Stimulated activated effector memory CD8-positive, alpha-beta T cell treated with anti-CD3 and anti-CD28 coated beads, Interleukin-12 subunit alpha, Interleukin-12 subunit beta, amount 100 ng/mL, for 72 hours (primary cell): ENCODE results near the gene GPR107.

Source experiments
- ATAC-seq: fragments of 150-1000 bp; cut with Tn5 transposase; 2 replicates; pipeline ENCODE4 v1.10.0; 2021
- DNase-seq, 2 donors: peaks; one replicate each; pipeline ENCODE4 v3.0.0; 2021 to 2022; ENCODE audit warnings: low spot score in 2 of 2
- H3K27ac Mint-ChIP-seq: one replicate; pipeline ENCODE4 v1.8.0; 2022; ENCODE audit warnings: mild to moderate bottlenecking, mixed read lengths
- H3K36me3 Mint-ChIP-seq: one replicate; pipeline ENCODE4 v1.8.0; 2022; ENCODE audit warnings: mild to moderate bottlenecking, mixed read lengths
- H3K4me1 Mint-ChIP-seq: one replicate; pipeline ENCODE4 v1.8.0; 2022; ENCODE audit warnings: mixed read lengths
- H3K4me3 Mint-ChIP-seq: one replicate; pipeline ENCODE4 v1.8.0; 2022; ENCODE audit warnings: mild to moderate bottlenecking, mixed read lengths
- H3K9me3 Mint-ChIP-seq: one replicate; pipeline ENCODE4 v1.8.0; 2022; ENCODE audit warnings: mixed read lengths

GPR107 gene

DNA sequence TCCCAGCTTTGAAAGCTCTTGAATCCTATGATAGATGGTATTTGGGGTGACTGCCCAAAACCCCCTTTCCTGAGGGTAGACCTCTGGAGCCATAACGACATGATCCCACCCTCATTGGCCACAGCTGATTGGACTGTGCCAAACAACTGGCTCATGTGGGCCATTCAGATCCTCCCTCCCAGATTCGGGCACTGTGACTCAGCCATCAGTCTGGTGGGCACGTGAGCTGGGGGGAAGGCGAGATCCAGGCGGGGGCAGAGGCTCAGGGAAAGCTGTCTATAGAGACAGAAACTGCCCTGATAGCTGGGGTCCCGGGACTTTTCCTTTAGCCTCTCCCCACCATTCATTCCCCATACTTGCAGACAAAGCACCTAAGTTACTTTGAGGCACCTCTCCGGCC, 103.4 kb downstream of the GPR107 start:
- no peaks in the 10 kb centered on the region for H3K36me3 Mint-ChIP-seq
- no peak overlapping the region for H3K4me3 Mint-ChIP-seq
- H3K9me3 Mint-ChIP-seq = no peaks in the 10 kb centered on the region
- H3K4me1 Mint-ChIP-seq = peaks cover 5% of the 10 kb centered on the region
- no peak for DNase-seq
- no peak for ATAC-seq
- H3K27ac Mint-ChIP-seq = no peak overlapping the region

DNA sequence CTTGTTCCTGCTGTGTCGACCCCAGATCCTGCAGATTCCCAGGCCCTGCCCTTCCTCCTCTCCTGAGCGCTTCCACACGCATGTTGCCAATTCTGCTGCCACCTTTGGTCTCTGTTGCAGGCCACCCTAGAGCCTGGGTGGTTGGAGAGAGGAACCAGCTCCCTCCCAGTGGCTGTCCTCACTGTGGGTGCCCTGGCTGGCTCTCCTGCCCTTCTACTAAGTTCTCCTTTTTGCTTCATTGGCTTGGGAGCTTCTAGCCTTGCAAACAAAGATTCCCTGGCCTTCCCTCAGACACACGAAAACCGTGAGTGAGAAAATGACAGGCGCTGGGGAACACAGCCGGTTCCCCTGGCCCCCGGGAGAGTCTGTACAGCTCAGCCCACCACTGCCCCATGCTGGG, 104.3 kb downstream of the GPR107 start:
- Mint-ChIP-seq H3K4me1 (peaks cover 5% of the 10 kb centered on the region), H3K36me3 (no peaks in the 10 kb centered on the region), H3K4me3 (no peak overlapping the region), H3K27ac (no peak overlapping the region), H3K9me3 (no peaks in the 10 kb centered on the region)
- no peak for ATAC-seq
- DNase-seq = no peak

DNA sequence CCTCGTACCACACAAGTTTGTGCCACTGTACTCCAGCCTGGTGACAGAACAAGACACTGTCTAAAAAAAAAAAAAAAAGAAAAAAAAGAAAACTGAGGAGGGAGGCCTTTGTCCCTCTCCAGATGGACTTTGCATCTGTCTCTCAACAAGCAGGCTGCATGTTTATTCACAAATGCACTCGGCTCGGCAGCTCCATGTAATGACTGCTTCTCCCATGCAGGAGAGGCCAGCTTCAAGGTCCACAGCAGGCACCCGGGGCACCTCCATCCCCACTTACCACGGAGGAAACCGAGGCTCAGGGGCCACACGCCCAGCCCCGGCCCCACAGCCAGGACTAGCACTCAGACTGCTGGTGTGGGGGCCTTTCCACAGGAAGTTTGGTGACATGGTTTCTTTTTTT, 105.4 kb downstream of the GPR107 start:
- H3K36me3 Mint-ChIP-seq = no peaks in the 10 kb centered on the region
- ATAC-seq (no peak), DNase-seq (no peak)
- no peaks in the 10 kb centered on the region for H3K9me3 Mint-ChIP-seq
- H3K4me3 Mint-ChIP-seq = no peak overlapping the region
- H3K4me1 Mint-ChIP-seq = peaks cover 5% of the 10 kb centered on the region
- H3K27ac Mint-ChIP-seq = no peak overlapping the region

DNA sequence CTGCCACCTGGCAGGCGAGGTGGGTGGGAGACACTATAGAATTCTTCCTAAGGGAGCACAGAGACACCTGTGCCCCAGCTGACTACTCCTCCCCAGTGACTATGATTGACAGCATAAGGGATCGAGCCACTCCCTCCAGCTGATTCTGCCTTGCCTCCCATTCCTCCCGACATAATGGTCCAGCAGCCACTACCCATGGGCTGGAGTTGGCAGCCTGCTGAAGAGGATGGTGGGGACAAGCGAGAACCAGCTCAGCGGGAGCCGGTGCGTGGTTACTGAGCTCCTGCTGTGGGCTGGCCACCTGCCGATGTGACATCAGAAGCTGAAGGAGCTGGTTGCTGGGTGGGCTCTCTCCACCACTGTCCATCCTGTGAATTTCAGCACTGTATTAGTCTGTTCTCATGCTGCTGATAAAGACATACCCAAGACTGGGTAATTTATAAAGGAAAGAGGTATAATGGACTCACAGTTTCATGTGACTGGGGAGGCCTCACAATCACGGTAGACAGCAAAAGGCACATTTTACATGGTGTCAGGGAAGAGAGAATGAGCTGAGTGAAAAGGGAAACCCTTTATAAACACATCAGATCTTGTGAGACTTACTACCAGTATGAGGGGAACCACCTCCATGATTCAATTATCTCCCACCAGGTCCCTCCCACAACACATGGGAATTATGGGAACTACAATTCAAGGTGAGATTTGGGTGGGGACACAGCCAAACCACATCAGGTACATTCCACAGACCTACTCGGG, 106.4 kb downstream of the GPR107 start:
- H3K27ac Mint-ChIP-seq = no peak overlapping the region
- peaks cover 5% of the 10 kb centered on the region for H3K4me1 Mint-ChIP-seq
- no peak overlapping the region for H3K4me3 Mint-ChIP-seq

DNA sequence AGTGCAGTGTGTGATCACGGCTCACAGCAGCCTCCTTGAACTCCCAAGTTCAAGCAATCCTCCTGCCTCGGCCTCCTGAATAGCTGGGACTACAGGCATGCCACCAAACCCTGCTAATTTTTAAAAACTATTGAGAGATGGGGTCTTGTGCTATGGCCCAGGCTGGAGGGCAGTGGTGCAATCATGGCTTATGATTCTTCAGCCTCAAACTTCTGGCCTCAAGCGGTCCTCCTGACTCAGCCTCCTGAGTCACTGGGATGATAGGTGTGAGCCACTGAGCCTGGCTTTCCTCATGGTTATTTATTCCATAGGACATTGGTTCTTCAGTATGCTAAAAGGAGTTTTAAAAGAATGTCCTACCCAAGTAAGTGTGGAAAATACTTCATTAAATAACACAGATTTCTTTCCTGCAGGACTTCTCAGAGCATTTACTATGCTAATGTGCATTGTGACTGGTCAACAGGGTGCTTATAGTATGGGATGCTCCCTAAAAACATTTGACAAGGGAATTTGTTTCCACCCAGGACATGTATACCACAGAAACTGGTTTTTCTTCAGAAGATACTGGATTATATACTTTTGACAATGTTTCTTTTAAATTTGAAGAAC, 107.3 kb downstream of the GPR107 start:
- Mint-ChIP-seq H3K4me1 (peaks cover 5% of the 10 kb centered on the region), H3K27ac (no peak overlapping the region), H3K36me3 (no peaks in the 10 kb centered on the region), H3K4me3 (no peak overlapping the region), H3K9me3 (no peaks in the 10 kb centered on the region)
- no peak for ATAC-seq
- no peak for DNase-seq

More for the DNA sequence above, 106.4 kb downstream of the GPR107 start:
- Mint-ChIP-seq H3K9me3 (no peaks in the 10 kb centered on the region), H3K36me3 (no peaks in the 10 kb centered on the region)
- ATAC-seq = no peak
- no peak for DNase-seq

DNA sequence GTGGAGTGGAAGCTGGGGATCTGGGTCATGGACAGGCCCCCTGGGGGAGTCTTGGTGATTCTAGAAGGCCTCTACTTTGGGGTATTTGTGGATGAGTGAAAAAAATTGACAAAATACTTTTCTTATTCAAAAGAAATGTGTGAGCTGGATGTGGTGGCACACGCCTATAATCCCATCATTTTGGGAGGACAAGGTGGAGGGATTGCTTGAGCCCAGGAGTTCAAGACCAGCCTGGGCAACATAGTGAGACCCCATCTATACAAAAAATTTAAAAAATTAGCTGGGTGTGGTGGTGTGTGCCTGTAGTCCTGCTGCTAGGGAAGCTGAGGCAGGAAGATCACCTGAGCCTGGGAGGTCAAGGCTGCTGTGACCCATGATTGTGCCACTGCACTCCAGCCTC, 111.9 kb downstream of the GPR107 start:
- no peak overlapping the region for H3K27ac Mint-ChIP-seq

DNA sequence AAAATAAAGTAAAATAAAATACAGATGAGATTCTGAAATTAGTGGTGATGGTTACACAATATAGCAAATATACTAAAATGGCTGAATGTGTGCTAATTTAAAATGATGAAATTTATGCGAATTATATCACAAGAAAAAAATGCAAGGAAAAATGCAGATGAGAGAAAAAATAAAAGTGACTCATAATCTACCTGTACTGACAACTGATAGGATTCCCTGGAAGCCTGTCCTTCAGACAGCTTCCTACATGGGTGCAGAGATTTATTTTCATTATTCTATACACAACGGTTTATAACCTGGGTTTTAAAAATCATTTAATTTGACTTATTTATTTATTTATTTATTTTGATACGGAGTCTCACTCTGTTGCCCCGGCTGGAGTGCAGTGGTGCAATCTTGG, 112.7 kb downstream of the GPR107 start:
- H3K36me3 Mint-ChIP-seq = peaks cover 5% of the 10 kb centered on the region
- H3K27ac Mint-ChIP-seq = no peak overlapping the region
- H3K9me3 Mint-ChIP-seq = no peaks in the 10 kb centered on the region
- DNase-seq = no peak
- no peak for ATAC-seq
- H3K4me1 Mint-ChIP-seq = peaks cover 35% of the 10 kb centered on the region
- H3K4me3 Mint-ChIP-seq = no peak overlapping the region

More for the DNA sequence above, 111.9 kb downstream of the GPR107 start:
- Mint-ChIP-seq H3K9me3 (no peaks in the 10 kb centered on the region), H3K4me3 (no peak overlapping the region), H3K4me1 (peaks cover 27% of the 10 kb centered on the region), H3K36me3 (no peaks in the 10 kb centered on the region)
- ATAC-seq (no peak), DNase-seq (no peak)

DNA sequence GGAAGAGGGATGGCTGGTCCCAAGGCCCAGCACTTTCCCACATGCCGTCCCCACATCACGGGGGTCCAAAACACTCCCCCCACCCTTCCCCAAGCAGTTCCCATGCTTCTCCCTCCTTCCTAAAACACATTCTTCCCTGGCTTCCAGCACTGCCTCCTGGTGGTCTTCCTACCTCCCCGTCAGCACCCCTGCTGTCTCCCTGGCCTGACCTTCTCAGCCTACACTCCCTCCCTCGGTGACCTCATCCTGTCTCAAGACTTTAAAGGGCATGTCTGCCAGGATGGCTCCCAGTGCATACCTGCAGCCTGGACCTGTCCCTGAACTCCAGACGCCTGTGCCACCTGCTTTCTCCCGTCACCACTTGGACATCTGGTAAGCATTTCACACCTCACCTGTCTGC, 114.2 kb downstream of the GPR107 start:
- no peak for ATAC-seq
- Mint-ChIP-seq H3K9me3 (no peaks in the 10 kb centered on the region), H3K4me1 (peaks cover 36% of the 10 kb centered on the region), H3K27ac (peak overlapping the region; percentile 72), H3K4me3 (no peak overlapping the region), H3K36me3 (peaks cover 6% of the 10 kb centered on the region)
- DNase-seq = no peak

DNA sequence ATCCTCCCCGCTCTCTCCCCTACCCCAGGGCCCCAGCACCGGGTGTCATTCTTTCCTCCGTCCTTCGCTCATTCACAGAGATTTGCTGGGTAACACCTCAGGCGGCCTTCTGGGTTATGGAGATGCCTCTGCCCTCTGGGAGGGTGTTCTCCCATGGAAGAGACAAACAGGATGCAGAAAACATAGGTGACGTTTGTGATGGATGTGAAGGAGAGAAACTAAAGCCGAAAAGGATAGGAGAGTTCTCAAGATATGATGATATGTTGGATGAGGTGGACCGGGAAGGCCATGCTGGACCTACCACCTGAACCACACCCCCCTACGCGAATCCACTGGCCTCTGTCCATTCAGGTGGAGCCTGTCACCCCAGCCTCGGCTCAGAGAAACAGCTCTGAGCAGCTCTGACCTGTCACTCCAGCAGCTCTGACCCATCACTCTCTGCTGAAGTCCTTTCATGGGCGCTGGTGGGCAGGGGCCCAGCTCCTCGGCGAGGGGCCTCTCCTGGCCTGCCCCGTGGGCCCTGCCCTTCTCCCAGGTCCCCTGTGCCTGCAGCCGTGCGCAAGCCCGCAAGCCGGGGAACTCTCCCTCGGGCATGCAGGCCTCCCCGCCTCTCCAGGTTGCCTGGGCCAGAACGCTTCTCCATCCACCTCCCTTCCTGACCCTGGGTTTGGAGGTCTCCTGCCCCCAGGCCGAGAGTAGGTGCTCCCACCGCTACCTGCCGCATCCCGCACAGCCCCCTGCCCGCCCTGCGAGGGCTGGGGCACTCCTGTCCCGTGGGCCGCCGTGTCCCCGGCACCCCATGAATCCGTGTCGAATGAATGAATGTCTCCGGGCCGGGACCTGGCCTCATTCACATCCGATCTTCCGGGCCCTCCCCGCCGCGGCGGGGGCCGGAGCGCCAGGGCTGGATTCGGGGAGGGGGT, 117.8 kb downstream of the GPR107 start:
- ATAC-seq (peak; percentile 1), DNase-seq (no peak)
- Mint-ChIP-seq H3K27ac (peak overlapping the region; percentile 7), H3K36me3 (peaks cover 19% of the 10 kb centered on the region), H3K4me3 (peak overlapping the region; percentile 47), H3K4me1 (peaks cover 51% of the 10 kb centered on the region), H3K9me3 (no peaks in the 10 kb centered on the region)

DNA sequence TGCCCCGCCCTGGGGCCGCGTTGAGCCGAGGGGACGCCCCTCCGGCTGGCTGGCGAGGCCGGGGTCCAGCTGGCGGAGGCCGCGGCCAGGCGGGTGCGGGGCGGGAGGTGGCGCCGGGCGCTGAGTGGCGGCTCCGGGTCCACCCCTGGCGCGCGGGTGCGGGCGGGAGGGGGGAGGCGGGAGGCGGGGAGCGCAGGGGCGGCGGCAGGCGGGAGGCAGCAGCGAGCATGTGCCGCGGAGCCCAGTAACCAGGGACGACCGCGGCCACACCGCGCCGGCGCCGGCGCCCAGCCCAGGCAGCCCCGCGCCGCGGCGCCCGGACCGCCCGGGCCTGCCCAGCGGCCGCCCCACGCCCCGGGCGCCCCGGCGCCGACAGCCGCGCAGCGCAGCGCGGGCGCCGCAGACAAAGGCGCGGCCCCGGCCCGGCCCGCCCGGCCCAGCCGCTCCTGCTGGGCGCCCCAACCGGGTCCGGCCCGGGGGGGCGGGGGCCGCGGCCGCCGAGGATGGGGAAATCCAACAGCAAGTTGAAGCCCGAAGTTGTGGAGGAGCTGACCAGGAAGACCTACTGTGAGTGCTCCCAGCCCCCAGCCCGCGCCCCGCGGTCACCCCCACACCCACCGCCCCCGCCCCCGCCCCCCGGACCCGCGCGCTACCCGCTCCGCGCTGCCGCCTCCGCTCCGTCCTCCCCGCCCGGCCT, 118.6 kb downstream of the GPR107 start, which contains the start of gene NCS1:
Gene NCS1, plus strand, starts transcription at position 244 of the 697 bp plus-strand sequence. Its CDS starts 260 bp downstream, at position 504.
- peak; percentile 32 to 60 for DNase-seq
- Mint-ChIP-seq H3K36me3 (peaks cover 26% of the 10 kb centered on the region), H3K4me3 (peak within 1 kb of the TSS; percentile 69), H3K4me1 (peaks cover 44% of the 10 kb centered on the region), H3K9me3 (no peaks in the 10 kb centered on the region), H3K27ac (peak within 1 kb of the TSS; percentile 43)
- peak; percentile 79 for ATAC-seq

DNA sequence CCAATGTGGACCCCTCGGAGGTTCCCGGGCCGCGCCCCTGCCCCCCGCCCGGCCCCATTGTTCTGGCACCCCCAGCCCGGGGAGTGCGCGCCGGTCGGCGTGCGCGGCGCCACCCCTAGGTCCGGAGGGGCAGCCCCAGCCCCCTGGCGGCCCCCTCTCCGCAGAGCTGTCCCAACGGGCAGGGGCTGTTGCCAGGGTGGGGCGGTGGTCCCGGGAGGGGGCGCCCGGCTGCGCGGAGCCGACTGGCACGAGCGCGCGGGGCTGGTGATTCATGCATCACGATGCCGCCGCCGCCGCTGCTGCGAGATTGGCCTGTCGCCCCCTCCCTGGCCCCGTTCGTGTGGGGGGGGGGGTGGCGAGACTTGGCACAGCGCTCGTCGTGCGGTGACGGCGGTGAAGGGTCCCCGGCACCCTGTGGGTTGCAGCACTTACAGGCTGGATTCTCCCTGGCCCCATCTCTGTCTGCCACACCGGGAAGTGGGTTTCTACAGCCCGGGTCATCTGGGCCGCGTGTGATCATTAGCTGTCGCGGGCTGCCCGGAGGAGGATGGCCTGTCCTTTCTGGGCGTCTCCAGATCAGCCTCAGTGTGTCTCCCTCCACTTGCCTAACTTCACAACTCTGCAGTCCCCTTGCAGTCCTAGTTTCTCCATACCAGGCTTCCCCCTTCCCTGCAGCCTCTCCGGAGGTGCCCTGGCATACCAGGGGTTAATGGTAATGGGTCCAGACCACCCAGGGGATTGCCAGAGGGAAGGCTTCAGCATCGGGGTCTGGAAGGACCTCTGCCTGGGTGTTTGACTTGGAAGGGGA, 119.4 kb downstream of the GPR107 start:
- ATAC-seq (peak; percentile 39), DNase-seq (peak; percentile 16 to 55)
- H3K9me3 Mint-ChIP-seq = no peaks in the 10 kb centered on the region
- peak overlapping the region; percentile 69 for H3K4me3 Mint-ChIP-seq
- peaks cover 38% of the 10 kb centered on the region for H3K4me1 Mint-ChIP-seq
- peaks cover 26% of the 10 kb centered on the region for H3K36me3 Mint-ChIP-seq
- peak overlapping the region; percentile 43 for H3K27ac Mint-ChIP-seq

DNA sequence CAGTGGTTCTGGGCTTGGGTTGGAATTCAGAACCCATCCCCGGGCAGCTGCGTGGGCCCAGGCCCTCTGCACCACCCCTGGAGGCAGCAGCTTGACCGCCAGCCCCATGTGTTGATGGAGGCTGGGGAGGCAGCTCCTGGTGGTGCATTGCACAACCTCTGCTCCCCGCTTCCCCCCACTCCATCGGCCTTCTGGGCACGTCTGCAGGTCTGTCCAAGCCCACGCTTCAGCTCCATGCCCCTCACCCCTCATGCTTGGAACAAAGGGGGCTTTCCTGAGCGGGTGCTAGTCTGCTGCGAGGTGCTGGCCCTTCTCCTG, 119.9 kb downstream of the GPR107 start:
- Mint-ChIP-seq H3K4me1 (peaks cover 32% of the 10 kb centered on the region), H3K4me3 (peak overlapping the region; percentile 69), H3K36me3 (peaks cover 26% of the 10 kb centered on the region), H3K9me3 (no peaks in the 10 kb centered on the region), H3K27ac (peak overlapping the region; percentile 43)
- ATAC-seq (no peak), DNase-seq (no peak)

DNA sequence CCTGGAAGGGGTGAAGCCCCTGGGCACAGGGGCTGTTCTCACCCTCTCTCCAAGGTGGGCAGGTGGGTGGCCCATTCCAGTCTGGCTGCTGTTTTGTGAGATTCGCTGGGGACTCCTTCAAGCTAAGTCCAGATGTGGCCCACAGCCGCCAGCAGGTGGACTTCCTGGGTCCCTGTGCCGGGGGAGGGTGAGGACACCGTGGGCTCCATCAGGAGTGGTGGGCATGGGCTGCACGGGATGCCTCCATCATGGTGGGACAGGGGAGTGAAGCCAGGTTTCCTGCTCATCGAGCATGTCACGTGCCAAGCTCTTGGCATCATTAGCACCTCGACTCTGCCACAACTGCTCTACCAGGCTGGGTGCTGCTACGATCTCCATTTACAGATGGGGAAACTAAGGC, 120.3 kb downstream of the GPR107 start:
- Mint-ChIP-seq H3K27ac (no peak overlapping the region), H3K9me3 (no peaks in the 10 kb centered on the region), H3K36me3 (peaks cover 26% of the 10 kb centered on the region), H3K4me3 (peak overlapping the region; percentile 69), H3K4me1 (peaks cover 28% of the 10 kb centered on the region)
- DNase-seq = no peak
- no peak for ATAC-seq

DNA sequence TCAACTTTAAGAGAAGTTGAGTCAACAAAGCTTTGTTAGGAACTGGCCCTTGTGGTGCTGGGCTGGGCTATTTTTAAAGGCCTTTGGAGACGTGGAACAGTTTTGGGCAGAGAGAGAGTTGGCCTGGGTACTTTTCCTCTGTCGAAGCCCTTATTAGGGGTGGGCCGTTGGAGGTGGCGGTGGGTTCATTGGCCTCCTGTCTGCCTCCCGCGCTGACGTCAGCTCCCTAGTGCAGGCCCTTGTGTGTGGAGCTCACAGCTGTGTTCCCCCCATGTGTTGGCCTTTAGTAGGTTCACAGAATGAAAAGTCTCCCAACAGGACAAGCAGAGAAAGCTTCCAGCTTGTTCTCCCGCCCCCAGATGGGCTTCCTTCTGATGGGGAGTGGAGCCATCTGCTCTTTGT, 121.2 kb downstream of the GPR107 start:
- Mint-ChIP-seq H3K9me3 (no peaks in the 10 kb centered on the region), H3K27ac (no peak overlapping the region), H3K36me3 (peaks cover 26% of the 10 kb centered on the region), H3K4me3 (peak overlapping the region; percentile 69), H3K4me1 (peaks cover 28% of the 10 kb centered on the region)
- DNase-seq (no peak), ATAC-seq (no peak)
